Colonic mucosa (tissue), 4 donors: ENCODE data around the gene ASIP. TPM values are rescaled to one million over a fixed set of nuclear protein-coding genes. Genes with fewer than 3 reads are reported as not detected.

ENCODE experiments used
- DNase-seq: peaks from one replicate; pipeline ENCODE4 v3.0.0-alpha.2; 2020
- H3K27ac ChIP-seq: fragments of 200-600 bp; one replicate; pipeline ENCODE4 v1.8.0; 2021
- H3K27me3 ChIP-seq: fragments of 200-600 bp; one replicate; pipeline ENCODE4 v1.8.0; 2021
- H3K36me3 ChIP-seq: fragments of 200-600 bp; one replicate; pipeline ENCODE4 v1.8.0; 2021
- H3K4me1 ChIP-seq: fragments of 200-600 bp; one replicate; pipeline ENCODE4 v1.8.0; 2021; ENCODE audit warnings: mild to moderate bottlenecking
- H3K4me3 ChIP-seq: fragments of 200-600 bp; one replicate; pipeline ENCODE4 v1.8.0; 2021
- H3K9ac ChIP-seq, 2 donors: one replicate each; pipeline ENCODE4 v1.7.0; 2013; ENCODE audit warnings: control low read depth in 2 of 2, low read depth in 2 of 2, low read length in 2 of 2
- H3K9me3 ChIP-seq: fragments of 200-600 bp; one replicate; pipeline ENCODE4 v1.8.0; 2021
- intact Hi-C: fragments of 100-400 bp; cut with DNase I; formaldehyde crosslinking; loops from one replicate; pipeline ENCODE4 v1.14.1; 2022
- total RNA-seq, 2 donors: library from RNA; stranded (reverse); fragmentation: NEBNext Ultra II Directional in 1 of 2; extraction: Animal tissue kit (Norgen Biotek cat#: 25700) in 1 of 2; gene quantifications; one replicate each; pipeline ENCODE4 v1.2.1, GENCODE V29; 2021
- TF ChIP-seq, protein P1 (sequence below): fragments of 200-600 bp; IDR thresholded peaks from one replicate; pipeline ENCODE4 v1.8.0; 2022; ENCODE audit warnings: antibody characterized with exemption, mild to moderate bottlenecking
- donor health status: healthy.
- donor health status: DM: no; HTN: no; CAD: no.
- donor health status: DM: no; HTN: no; CAD: no.

ASIP gene
- total RNA-seq, 2 donors from 2014 or later, result not detected

DNA sequence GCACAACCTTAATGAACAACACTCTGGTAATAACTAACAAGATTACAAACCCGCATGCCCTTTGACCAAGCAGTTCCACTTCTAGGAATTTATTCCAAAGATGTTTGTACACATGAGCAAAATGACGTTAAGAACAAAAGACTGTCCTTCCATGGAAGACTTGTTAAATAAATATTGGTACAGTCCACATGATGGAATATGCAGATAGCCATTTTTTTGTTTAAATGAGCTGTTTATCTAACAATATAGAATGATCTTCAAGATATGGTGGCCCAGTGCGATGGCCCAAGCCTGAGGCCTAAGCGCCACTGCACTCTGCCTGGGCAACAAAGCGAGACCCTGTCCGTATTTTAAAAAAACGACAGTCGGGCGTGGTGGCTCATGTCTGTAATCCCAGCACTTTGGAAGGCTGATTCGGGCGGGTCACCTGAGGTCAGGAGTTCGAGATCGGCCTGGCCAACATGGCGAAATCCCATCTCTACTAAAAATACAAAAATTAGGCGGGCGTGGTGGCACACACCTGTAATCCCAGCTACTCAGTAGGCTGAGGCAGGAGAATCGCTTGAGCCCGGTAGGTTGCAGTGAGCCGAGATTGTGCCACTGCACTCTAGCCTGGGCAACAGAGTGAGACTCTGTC lies 69.4 kb downstream of the ASIP start:
- H3K4me1 ChIP-seq, result peaks cover 7% of the 10 kb centered on the region
- TF ChIP-seq, protein P1, sequence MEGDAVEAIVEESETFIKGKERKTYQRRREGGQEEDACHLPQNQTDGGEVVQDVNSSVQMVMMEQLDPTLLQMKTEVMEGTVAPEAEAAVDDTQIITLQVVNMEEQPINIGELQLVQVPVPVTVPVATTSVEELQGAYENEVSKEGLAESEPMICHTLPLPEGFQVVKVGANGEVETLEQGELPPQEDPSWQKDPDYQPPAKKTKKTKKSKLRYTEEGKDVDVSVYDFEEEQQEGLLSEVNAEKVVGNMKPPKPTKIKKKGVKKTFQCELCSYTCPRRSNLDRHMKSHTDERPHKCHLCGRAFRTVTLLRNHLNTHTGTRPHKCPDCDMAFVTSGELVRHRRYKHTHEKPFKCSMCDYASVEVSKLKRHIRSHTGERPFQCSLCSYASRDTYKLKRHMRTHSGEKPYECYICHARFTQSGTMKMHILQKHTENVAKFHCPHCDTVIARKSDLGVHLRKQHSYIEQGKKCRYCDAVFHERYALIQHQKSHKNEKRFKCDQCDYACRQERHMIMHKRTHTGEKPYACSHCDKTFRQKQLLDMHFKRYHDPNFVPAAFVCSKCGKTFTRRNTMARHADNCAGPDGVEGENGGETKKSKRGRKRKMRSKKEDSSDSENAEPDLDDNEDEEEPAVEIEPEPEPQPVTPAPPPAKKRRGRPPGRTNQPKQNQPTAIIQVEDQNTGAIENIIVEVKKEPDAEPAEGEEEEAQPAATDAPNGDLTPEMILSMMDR, result no peak
- no peaks in the 10 kb centered on the region for H3K9me3 ChIP-seq
- H3K27me3 ChIP-seq, result no peaks in the 10 kb centered on the region
- H3K27ac ChIP-seq, result peak overlapping the region; percentile 71
- no peaks in the 10 kb centered on the region for H3K36me3 ChIP-seq
- H3K9ac ChIP-seq, result peak overlapping the region in 1 of 2 donors; percentile 57
- intact Hi-C loops, result loop anchor here (10.0 kb wide), 1 partner anchor 214 kb away; no protein-coding TSS in a partner anchor
- H3K4me3 ChIP-seq, result no peak overlapping the region
- peak; percentile 35 for DNase-seq

DNA sequence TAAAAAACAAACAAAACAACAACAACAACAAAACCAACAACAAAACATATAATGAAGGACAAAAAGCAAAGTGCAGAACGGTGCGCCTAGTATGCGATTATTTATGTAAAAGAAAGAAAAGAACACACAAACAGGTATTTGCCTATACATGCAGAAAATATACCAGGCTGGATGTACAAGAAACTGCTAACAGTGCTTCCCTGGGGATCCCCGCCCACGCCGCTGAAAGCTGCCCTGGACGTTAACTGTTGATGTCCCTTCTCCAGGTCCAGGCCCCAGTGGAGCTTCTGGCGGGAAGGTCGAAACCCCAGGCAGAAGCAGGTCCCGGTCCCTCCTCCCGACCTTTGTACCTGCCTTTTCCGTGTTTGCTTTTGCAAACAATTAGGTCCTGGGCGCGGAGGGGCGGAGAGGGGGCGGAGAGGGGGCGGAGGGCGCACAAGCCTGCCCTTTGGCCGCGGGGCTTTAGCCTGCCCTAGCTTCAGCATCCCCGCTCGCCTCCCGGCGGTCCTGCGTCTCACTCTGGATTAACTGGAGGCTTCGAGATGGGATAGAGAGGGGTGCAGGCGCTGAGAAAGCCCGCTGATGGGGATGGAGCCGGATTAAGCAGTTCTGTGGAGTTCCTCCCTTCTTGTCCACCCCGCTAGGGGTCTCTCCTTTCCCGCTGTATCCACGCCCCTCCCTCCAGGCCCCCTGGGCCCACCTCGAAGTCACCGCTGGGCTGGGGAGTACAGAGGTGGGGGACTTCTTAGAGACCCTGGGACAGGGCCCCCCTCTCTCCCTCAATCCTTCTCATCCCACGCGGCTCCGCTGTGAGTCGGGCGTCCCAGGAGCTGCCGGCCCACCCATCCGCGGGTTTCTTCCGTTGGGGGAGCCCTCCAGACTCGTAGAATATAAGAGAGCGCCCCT lies 70.1 kb downstream of the ASIP start:
- intact Hi-C loops, result loop anchor here (2.0 to 10.0 kb wide), 2 partner anchors 161 to 213 kb away; no protein-coding TSS in a partner anchor
- peak; percentile 95 for DNase-seq
- Histone ChIP-seq H3K27me3 (no peaks in the 10 kb centered on the region), H3K36me3 (no peaks in the 10 kb centered on the region), H3K27ac (peak overlapping the region; percentile 71), H3K9me3 (no peaks in the 10 kb centered on the region), H3K9ac (peak overlapping the region; percentile 43 to 57), H3K4me3 (peak overlapping the region; percentile 26), H3K4me1 (peaks cover 7% of the 10 kb centered on the region)
- TF ChIP-seq, protein P1, result no peak

DNA sequence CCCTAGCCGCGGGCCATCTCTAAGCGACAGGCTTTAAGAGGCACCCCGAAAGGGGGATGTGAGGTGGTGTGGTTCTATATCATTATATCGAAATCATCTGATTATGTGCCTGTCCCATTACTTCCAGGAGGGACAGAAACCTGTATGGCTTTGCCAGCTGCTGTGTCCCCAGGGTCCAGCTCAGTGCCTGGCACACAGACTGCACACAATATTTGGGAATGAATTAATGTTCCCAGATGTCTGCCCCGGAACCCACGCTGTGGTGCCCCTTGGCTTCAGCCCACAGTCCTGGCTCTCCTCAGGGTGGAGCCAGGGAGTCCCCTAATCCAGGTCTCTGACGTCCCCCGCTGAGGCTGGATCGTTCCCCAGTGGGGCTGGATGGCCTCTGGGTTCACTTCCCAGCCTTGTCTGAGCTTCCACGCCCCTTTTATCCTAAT lies 70.8 kb downstream of the ASIP start:
- Histone ChIP-seq H3K36me3 (no peaks in the 10 kb centered on the region), H3K9me3 (no peaks in the 10 kb centered on the region), H3K4me3 (peak overlapping the region; percentile 26), H3K9ac (peak overlapping the region; percentile 43 to 57), H3K4me1 (peaks cover 7% of the 10 kb centered on the region), H3K27me3 (no peaks in the 10 kb centered on the region), H3K27ac (peak overlapping the region; percentile 71)
- DNase-seq, result peak; percentile 46
- TF ChIP-seq, protein P1, result no peak
- intact Hi-C loops, result loop anchor here (2.0 to 10.0 kb wide), 2 partner anchors 161 to 213 kb away; no protein-coding TSS in a partner anchor

DNA sequence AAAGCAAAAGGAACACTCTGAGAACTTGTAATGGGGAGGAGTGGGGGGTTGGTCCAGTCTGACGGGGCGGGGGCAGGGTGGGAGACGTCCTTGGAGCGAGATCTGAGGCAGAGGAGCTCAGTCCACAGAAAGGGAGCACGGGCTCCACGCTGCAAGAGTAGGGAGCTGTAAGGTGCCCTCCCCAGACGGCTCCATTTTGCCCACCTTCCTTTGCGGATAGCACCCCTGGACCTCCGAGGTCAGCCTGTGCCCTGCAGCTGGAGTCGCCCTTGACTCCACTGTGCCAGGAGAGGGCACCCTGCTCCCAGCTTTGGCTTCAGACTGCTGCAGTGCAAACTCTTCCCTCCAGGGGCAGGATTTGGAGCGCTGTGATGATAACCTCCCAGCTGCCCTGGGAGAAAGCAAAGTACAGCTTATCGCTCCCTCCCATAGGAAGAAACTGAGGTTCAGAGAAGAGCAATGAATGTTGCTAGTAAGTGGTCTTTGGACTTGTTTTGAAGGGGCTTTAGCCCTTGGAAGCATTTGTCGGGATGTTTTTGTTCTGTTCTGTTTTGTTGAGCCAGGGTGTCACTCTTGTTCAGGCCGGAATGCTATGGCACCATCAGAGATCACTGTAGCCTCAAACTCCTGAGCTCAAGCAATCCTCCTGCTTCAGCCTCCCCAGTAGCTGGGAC lies 71.5 kb downstream of the ASIP start:
- H3K9me3 ChIP-seq, result no peaks in the 10 kb centered on the region
- H3K27me3 ChIP-seq, result no peaks in the 10 kb centered on the region
- peak overlapping the region; percentile 26 for H3K4me3 ChIP-seq
- TF ChIP-seq, protein P1, result peak; percentile 99
- intact Hi-C loops, result loop anchor here (2.0 to 10.0 kb wide), 2 partner anchors 160 to 212 kb away; no protein-coding TSS in a partner anchor
- no peaks in the 10 kb centered on the region for H3K36me3 ChIP-seq
- peak overlapping the region; percentile 16 to 57 for H3K9ac ChIP-seq
- peak; percentile 95 for DNase-seq
- peaks cover 7% of the 10 kb centered on the region for H3K4me1 ChIP-seq
- no peak overlapping the region for H3K27ac ChIP-seq

DNA sequence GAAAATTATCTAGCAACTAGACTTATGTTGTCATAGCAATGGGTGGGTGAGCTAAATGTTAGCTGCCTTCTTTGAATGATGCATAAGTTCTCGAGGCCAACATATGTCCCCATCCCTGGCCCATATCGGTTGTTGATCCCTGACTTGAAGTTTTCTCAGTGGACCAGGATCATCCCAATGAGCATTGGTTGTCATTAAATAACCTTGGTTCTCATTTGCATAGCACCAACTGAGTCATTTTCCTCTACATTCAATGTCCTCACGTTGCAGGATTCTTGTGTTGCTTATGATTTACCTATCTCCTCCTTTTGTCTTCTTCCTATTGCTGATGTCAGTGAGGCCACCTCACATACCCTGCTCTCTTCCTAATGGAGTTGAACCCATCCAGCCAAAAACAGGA lies 74.0 kb downstream of the ASIP start:
- TF ChIP-seq, protein P1, result no peak
- no peak overlapping the region for H3K9ac ChIP-seq
- no peak for DNase-seq
- H3K27me3 ChIP-seq, result no peaks in the 10 kb centered on the region
- H3K4me3 ChIP-seq, result no peak overlapping the region
- H3K4me1 ChIP-seq, result peaks cover 7% of the 10 kb centered on the region
- H3K36me3 ChIP-seq, result no peaks in the 10 kb centered on the region
- H3K9me3 ChIP-seq, result no peaks in the 10 kb centered on the region
- intact Hi-C loops, result loop anchor here (10.0 kb wide), 1 partner anchor 210 kb away; no protein-coding TSS in a partner anchor
- no peak overlapping the region for H3K27ac ChIP-seq
